ENCODE data around the gene FSHB.

The FSHB gene

DNA sequence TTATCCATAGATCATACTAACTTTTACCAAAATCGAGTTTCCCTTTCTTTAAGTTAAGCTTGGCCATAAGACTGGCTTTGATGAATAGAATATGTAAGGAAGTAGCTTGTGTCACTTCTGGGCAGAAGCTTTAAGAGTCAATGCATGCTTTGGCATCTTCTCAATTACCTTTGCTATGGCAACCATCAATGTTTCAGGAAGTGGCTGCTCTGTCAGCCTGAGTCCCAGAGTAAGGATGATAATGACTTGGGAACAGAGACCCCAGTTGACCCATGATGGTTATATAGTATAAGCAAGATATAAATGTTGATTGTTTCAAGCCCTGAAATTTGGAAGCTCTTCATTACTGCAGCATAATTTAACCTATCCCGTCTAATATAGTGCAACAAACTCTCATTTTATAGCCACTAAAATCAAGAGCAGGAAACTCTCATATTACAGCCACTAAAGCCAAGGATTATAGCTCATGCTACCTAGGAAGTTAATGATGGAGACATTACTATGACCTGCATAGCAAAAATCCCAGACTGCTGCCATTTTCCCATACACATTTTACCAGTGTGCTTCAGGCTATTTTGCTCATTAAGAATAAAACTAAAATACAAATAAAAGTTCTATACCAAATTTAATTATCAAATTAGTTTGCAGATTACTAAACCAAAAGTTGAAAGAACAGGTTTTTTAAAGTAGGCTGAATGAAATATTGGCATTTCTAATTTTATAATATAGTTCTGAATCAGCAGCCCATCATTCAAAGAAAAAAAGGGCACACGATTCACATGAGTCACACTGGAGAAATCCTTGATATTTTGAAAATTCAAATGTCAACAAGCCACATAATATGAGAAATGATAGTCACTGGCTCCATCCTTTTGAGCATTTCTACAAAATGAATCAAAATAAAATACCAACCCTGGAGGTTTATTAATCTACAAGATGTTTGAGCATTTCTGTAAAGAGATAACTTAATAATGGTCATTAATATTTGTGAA is 23.8 kb downstream of the FSHB start:
- no peak overlapping the region for H3K4me3 ChIP-seq (replicated peaks; ENCODE audit: low read depth, low read length)
- no peak for DNase-seq (ENCODE audit: extremely low read depth, insufficient read length)
- no peaks in the 10 kb centered on the region; the same call in 1 of the 2 replicates for H3K27me3 ChIP-seq (replicated peaks; ENCODE audit: control insufficient read depth, insufficient read depth, low read length)
- TF ChIP-seq, protein P1, sequence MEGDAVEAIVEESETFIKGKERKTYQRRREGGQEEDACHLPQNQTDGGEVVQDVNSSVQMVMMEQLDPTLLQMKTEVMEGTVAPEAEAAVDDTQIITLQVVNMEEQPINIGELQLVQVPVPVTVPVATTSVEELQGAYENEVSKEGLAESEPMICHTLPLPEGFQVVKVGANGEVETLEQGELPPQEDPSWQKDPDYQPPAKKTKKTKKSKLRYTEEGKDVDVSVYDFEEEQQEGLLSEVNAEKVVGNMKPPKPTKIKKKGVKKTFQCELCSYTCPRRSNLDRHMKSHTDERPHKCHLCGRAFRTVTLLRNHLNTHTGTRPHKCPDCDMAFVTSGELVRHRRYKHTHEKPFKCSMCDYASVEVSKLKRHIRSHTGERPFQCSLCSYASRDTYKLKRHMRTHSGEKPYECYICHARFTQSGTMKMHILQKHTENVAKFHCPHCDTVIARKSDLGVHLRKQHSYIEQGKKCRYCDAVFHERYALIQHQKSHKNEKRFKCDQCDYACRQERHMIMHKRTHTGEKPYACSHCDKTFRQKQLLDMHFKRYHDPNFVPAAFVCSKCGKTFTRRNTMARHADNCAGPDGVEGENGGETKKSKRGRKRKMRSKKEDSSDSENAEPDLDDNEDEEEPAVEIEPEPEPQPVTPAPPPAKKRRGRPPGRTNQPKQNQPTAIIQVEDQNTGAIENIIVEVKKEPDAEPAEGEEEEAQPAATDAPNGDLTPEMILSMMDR (IDR thresholded peaks at IDR 0.05; ENCODE audit: insufficient read depth, low read length, poor library complexity, severe bottlenecking) = no peak
- no peaks in the 10 kb centered on the region for H3K36me3 ChIP-seq (ENCODE audit: control insufficient read depth, insufficient read depth, low read length)

- TF ChIP-seq, protein P1 (IDR thresholded peaks at IDR 0.05; ENCODE audit: insufficient read depth, low read length, poor library complexity, severe bottlenecking) = no peak
- DNase-seq (ENCODE audit: extremely low read depth, insufficient read length) = no peak
- no peak overlapping the region for H3K4me3 ChIP-seq (replicated peaks; ENCODE audit: low read depth, low read length)
- no peaks in the 10 kb centered on the region; the same call in 1 of the 2 replicates for H3K27me3 ChIP-seq (replicated peaks; ENCODE audit: control insufficient read depth, insufficient read depth, low read length)
- no peaks in the 10 kb centered on the region for H3K36me3 ChIP-seq (ENCODE audit: control insufficient read depth, insufficient read depth, low read length)
Measured at GRCh38 chr11:30255637-30256036, 24.8 kb downstream of the FSHB start.

DNA sequence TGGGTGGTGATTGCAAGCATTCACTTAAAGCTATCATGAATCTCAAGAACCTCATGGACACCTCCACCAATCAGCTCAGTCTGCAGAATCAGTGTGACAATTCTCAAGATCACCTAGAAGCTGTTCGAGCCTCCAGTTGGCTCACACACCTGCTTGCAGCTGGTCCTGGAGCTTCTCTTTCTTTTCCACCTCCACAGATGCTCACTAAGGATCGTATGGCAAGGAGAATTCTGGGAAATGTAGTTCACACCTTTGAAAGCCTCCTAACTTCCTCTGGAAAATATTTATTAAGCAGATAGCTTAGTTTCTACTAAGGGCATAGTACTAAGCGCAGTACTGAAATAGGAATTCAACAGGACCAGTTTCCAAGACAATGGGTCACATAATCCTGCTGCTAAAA is 26.2 kb downstream of the FSHB start:
- no peaks in the 10 kb centered on the region; the same call in 1 of the 2 replicates for H3K27me3 ChIP-seq (replicated peaks; ENCODE audit: control insufficient read depth, insufficient read depth, low read length)
- TF ChIP-seq, protein P1 (IDR thresholded peaks at IDR 0.05; ENCODE audit: insufficient read depth, low read length, poor library complexity, severe bottlenecking) = no peak
- no peak for DNase-seq (ENCODE audit: extremely low read depth, insufficient read length)
- no peaks in the 10 kb centered on the region for H3K36me3 ChIP-seq (ENCODE audit: control insufficient read depth, insufficient read depth, low read length)
- no peak overlapping the region for H3K4me3 ChIP-seq (replicated peaks; ENCODE audit: low read depth, low read length)

- H3K27me3 ChIP-seq (replicated peaks; ENCODE audit: control insufficient read depth, insufficient read depth, low read length) = no peaks in the 10 kb centered on the region; the same call in 1 of the 2 replicates
- DNase-seq (ENCODE audit: extremely low read depth, insufficient read length) = no peak
- no peak overlapping the region for H3K4me3 ChIP-seq (replicated peaks; ENCODE audit: low read depth, low read length)
- H3K36me3 ChIP-seq (ENCODE audit: control insufficient read depth, insufficient read depth, low read length) = no peaks in the 10 kb centered on the region
- TF ChIP-seq, protein P1 (IDR thresholded peaks at IDR 0.05; ENCODE audit: insufficient read depth, low read length, poor library complexity, severe bottlenecking) = no peak
Measured at GRCh38 chr11:30258679-30259078, 27.9 kb downstream of the FSHB start.

DNA sequence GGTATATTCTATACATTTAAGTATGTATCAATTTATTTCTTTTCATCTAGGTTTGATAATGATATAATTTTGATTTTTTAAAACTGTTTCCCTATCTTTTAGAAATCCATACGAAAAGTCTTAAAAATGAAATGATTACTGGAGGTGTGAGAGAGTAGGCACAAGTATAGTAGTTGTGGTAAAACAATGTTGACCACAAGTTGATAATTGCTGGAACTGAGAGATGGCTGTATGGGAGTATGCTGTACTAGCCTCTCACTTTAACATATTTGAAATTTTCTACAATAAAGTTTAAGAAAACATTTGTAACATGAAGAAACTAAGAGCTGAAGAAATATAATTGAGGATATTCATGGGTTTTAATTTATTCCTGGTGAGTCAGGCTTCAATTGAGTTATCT is 30.0 kb downstream of the FSHB start:
- TF ChIP-seq, protein P1 (IDR thresholded peaks at IDR 0.05; ENCODE audit: insufficient read depth, low read length, poor library complexity, severe bottlenecking) = no peak
- Histone ChIP-seq H3K4me3 (replicated peaks; ENCODE audit: low read depth, low read length) (no peak overlapping the region), H3K27me3 (replicated peaks; ENCODE audit: control insufficient read depth, insufficient read depth, low read length) (no peaks in the 10 kb centered on the region; the same call in 1 of the 2 replicates), H3K36me3 (ENCODE audit: control insufficient read depth, insufficient read depth, low read length) (no peaks in the 10 kb centered on the region)
- no peak for DNase-seq (ENCODE audit: extremely low read depth, insufficient read length)
